Ascending aorta (tissue), 2 donors: ENCODE data around the gene LCP1. TPM values are rescaled to one million over a fixed set of nuclear protein-coding genes. Genes with fewer than 3 reads are reported as not detected.

Experiments used
- DNase-seq, 2 donors: peaks; one replicate each; pipeline ENCODE4 v3.0.0-alpha.2; 2019; ENCODE audit warnings: low spot score in 2 of 2
- H3K27ac ChIP-seq, 2 donors: fragments of 200-600 bp; sonication (generic); one replicate each; pipeline ENCODE4 v1.5.1; 2016 to 2017; ENCODE audit warnings: mild to moderate bottlenecking in 1 of 2
- H3K27me3 ChIP-seq: fragments of 200-600 bp; sonication (generic); one replicate; pipeline ENCODE4 v1.5.1; 2017
- H3K36me3 ChIP-seq, 2 donors: fragments of 200-600 bp; sonication (generic); one replicate each; pipeline ENCODE4 v1.5.1; 2016
- H3K4me1 ChIP-seq, 2 donors: fragments of 200-600 bp; sonication (generic); one replicate each; pipeline ENCODE4 v1.5.1; 2016 to 2017; ENCODE audit warnings: mild to moderate bottlenecking in 1 of 2
- H3K4me3 ChIP-seq, 2 donors: fragments of 200-600 bp; sonication (generic); one replicate each; pipeline ENCODE4 v1.5.1; 2016 to 2017; ENCODE audit warnings: mild to moderate bottlenecking in 1 of 2
- H3K9me3 ChIP-seq, 2 donors: fragments of 200-600 bp; sonication (generic); one replicate each; pipeline ENCODE4 v1.5.1; 2016
- intact Hi-C: fragments of 100-400 bp; cut with DNase I; formaldehyde crosslinking; loops from one replicate; pipeline ENCODE4 v1.15.1; 2023
- total RNA-seq: library from RNA; depleted of rRNA; stranded (reverse); fragments of >200 nt; gene quantifications from one replicate; pipeline ENCODE4 v1.1.0, GENCODE V29; 2016
- TF ChIP-seq, protein P1 (sequence below), 3 experiments: fragments of 200-600 bp in 2 of 3; fragments of 450-650 bp in 1 of 3; sonication (generic) in 2 of 3; IDR thresholded peaks; one replicate each; pipeline ENCODE4 v1.5.1; 2016 to 2019; ENCODE audit warnings: antibody characterized with exemption in 3 of 3, mild to moderate bottlenecking in 1 of 3, moderate library complexity in 1 of 3

LCP1 gene
- total RNA-seq, 1 donor from 2014 or later = 78.0 TPM

DNA sequence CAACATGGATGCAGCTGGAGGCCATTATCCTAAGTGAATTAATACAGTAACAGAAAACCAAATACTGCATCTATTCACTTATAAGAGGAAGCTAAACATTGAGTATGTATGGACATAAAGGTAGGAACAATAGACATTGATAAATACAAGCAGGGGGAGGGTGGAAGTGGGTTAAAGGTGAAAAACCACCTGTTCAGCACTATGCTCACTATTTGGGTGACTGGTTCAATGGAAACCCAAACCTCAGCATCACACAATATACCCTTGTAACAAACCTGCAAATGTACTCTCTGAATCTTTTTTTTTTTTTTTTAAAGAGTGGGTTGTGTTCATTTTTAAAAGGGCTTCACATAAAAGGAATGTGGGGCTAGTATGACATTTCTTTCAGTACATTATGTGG, 50.3 kb downstream of the LCP1 start:
- Histone ChIP-seq H3K27ac (no peak overlapping the region), H3K4me1 (no peaks in the 10 kb centered on the region), H3K4me3 (no peak overlapping the region), H3K9me3 (no peaks in the 10 kb centered on the region), H3K27me3 (no peaks in the 10 kb centered on the region), H3K36me3 (no peaks in the 10 kb centered on the region)
- TF ChIP-seq, protein P1, sequence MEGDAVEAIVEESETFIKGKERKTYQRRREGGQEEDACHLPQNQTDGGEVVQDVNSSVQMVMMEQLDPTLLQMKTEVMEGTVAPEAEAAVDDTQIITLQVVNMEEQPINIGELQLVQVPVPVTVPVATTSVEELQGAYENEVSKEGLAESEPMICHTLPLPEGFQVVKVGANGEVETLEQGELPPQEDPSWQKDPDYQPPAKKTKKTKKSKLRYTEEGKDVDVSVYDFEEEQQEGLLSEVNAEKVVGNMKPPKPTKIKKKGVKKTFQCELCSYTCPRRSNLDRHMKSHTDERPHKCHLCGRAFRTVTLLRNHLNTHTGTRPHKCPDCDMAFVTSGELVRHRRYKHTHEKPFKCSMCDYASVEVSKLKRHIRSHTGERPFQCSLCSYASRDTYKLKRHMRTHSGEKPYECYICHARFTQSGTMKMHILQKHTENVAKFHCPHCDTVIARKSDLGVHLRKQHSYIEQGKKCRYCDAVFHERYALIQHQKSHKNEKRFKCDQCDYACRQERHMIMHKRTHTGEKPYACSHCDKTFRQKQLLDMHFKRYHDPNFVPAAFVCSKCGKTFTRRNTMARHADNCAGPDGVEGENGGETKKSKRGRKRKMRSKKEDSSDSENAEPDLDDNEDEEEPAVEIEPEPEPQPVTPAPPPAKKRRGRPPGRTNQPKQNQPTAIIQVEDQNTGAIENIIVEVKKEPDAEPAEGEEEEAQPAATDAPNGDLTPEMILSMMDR (IDR thresholded peaks at IDR 0.05) = no peak
- no peak for DNase-seq
- intact Hi-C loops = no loop called here

DNA sequence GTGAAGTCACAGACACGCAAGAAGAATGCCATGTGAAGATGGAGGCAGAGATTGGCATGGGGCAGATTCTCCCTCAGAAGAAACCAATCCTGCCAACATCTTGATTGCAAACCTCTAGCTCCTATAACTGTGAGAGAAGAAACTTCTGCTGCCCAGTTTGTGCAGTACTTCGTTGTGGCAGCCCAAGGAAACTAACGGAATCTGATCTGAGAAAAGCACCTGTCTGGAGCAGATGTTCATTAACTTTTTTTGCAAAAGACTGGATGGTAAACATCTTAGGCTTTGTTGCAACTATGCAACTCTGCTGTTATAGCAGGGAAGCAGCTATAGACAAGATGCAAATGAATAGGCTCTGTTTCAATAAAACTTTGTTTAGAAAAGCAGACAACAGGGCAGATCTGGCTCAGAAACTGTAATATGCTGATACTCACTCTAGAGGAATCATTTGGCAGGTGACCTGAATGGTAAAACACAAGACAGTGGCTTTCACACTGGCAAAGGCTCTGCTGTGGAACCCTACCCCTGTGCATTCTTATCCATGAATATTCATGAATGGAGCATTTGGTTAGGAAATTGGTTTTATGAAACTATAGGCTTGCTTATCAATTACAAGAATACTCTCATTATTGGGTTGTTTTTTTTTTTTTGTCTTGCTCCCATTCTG, 51.9 kb downstream of the LCP1 start:
- H3K4me3 ChIP-seq = no peak overlapping the region
- no peaks in the 10 kb centered on the region for H3K9me3 ChIP-seq
- H3K36me3 ChIP-seq = no peaks in the 10 kb centered on the region
- DNase-seq = no peak
- no peak overlapping the region for H3K27ac ChIP-seq
- no peaks in the 10 kb centered on the region for H3K27me3 ChIP-seq
- intact Hi-C loops = no loop called here
- TF ChIP-seq, protein P1 (IDR thresholded peaks at IDR 0.05) = no peak
- H3K4me1 ChIP-seq = no peaks in the 10 kb centered on the region

DNA sequence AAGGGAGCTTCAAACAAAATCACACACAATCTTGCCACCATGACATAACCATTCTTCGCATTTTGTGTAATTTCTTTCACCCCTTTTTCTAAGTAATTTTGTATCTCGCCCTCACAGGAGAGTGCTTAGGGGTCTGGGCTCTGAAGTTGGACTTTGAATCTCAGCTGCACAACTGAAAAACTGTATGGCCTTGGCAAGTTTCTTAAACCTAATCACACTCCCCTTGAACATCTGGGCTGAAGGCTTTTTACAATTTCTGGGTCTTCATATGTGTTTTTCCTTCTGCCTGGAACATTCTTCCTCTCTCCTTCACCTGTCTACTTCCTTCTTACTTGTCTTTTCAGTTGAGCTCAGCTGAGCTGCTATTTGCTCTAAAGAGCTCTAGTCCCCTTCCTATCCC, 52.9 kb downstream of the LCP1 start:
- H3K4me3 ChIP-seq = no peak overlapping the region
- TF ChIP-seq, protein P1 (IDR thresholded peaks at IDR 0.05) = no peak
- H3K9me3 ChIP-seq = no peaks in the 10 kb centered on the region
- no peak for DNase-seq
- no peak overlapping the region for H3K27ac ChIP-seq
- H3K36me3 ChIP-seq = no peaks in the 10 kb centered on the region
- no peaks in the 10 kb centered on the region for H3K27me3 ChIP-seq
- intact Hi-C loops = no loop called here
- no peaks in the 10 kb centered on the region for H3K4me1 ChIP-seq

DNA sequence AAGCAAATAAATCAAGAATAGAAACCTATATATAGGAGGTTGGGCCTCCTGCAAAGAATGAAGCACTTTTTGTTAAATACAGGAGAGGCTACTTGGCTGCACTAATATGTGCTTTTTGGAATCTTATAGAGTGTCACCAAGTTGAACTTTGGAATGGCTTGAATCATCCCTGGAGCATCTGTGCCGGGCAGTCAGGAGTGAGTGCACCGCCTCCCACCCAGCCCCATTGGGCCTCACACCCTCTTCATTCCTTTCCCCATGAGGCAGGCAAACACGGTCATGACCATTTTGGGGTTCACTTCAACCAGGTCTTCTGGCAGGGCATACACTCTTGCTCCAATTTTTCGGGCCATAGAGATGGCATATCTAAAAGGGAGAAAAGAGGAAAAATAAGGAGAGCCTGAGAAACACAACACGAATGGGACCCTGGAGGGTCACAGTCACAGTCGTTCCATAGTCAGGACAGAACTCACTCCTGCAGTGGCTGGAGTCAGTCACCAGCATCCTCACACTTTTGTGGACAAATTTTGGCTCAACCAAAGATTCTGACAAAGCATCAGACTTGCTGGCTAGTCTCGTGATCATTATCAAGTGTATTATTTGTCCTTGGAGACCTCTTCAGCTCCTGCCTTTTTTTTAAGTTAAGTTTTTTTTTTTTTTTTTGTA, 54.5 kb downstream of the LCP1 start:
- H3K9me3 ChIP-seq = no peaks in the 10 kb centered on the region
- TF ChIP-seq, protein P1 (IDR thresholded peaks at IDR 0.05) = no peak
- DNase-seq = no peak
- H3K4me3 ChIP-seq = no peak overlapping the region
- H3K27ac ChIP-seq = no peak overlapping the region
- no peaks in the 10 kb centered on the region for H3K4me1 ChIP-seq
- H3K27me3 ChIP-seq = no peaks in the 10 kb centered on the region
- intact Hi-C loops = no loop called here
- H3K36me3 ChIP-seq = no peaks in the 10 kb centered on the region

DNA sequence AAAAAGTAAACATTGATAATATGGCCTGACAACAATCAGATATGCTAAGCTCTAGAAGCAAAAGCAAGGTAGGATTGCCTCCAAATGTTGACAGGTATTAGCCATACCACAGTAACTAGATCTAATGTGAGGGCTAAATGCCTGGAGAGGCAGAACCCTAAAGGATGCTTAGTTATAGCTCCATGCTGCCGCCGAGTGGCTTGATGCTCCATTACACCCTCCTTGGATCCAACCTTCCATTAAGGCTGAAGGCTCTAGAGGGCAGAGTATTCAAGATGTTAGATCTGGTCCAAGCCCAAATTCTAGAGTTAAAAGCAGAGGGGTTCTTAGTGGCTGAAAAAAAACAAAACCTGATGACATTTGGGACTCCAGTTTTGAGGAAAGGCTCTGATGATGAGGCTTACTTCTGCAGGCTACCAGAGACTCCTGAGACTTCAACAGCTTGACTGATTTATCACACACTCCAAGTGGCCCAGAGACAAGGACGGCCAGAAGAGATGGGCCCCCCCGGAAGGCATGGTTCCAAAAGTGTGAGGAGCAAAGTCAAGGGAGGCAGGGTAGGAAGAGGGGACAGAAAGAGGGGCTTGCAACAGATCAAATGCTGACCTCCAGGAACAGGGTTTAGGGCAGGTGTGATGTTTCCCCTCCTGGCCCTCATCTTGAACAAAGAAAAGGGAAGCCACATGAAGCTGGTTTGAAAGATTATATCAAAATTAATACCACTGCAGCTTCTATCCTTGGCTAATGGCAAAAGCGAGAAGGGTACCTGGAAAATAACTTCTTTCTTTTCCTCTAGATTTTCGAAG, 55.2 kb downstream of the LCP1 start:
- Histone ChIP-seq H3K4me3 (no peak overlapping the region), H3K27me3 (no peaks in the 10 kb centered on the region), H3K9me3 (no peaks in the 10 kb centered on the region), H3K27ac (no peak overlapping the region), H3K4me1 (no peaks in the 10 kb centered on the region), H3K36me3 (no peaks in the 10 kb centered on the region)
- no peak for DNase-seq
- intact Hi-C loops = no loop called here
- TF ChIP-seq, protein P1 (IDR thresholded peaks at IDR 0.05) = peak in 1 of 3 experiments; percentile 51
